ENCODE results near the gene MPL. TPM values are rescaled to one million over a fixed set of nuclear protein-coding genes. Genes with fewer than 3 reads are reported as not detected.
A peak's percentile ranks its signal among the peaks of the same experiment; 100 is the strongest.

The MPL gene
- total and polyA plus RNA-seq, 2 of the 13 experiments (the other 11 are each of a cell fraction or from before 2014, with no cell fraction given), result not detected

- ChIA-PET POLR2A (no interaction called here), CTCF (ENCODE audit: low intra/inter-chr PET ratio, low total read pairs) (no interaction called here)
- intact Hi-C loops (cut with micrococcal nuclease; ENCODE audit: unreplicated experiment), result no loop called here
- H3K9ac ChIP-seq (ENCODE audit: insufficient read depth, low read depth, low read length), result no peak overlapping the region
- ATAC-seq (no peak), FAIRE-seq (no peak), DNase-seq (ENCODE audit: low spot score) (no peak)
- no TSS peak for BruUV-seq (replicated peaks)
- no peak overlapping the region for H3K4me2 ChIP-seq (ENCODE audit: low read depth, low read length)
- TF ChIP-seq PLRG1 (conservative IDR thresholded peaks at IDR 0.05), result no peak
- TF ChIP-seq MAFK (conservative IDR thresholded peaks at IDR 0.05 in 1 of 2, IDR thresholded peaks at IDR 0.05 in 1 of 2; ENCODE audit: low read length in 2 of 2), result 0 out of 4 replicates have a peak, but pooled peaks have one; percentile 28 to 30
- TF ChIP-seq THRA (CRISPR knock-in tag; IDR thresholded peaks at IDR 0.05; ENCODE audit: borderline replicate concordance), result no peak
- no peaks in the 10 kb centered on the region for H3K79me2 ChIP-seq (ENCODE audit: insufficient read depth, low read length)
- H3K36me3 ChIP-seq (replicated peaks in 1 of 2; ENCODE audit: control insufficient read depth in 1 of 2, insufficient read depth in 2 of 2, low read length in 2 of 2), result no peaks in the 10 kb centered on the region
- in situ Hi-C loops (cut with HindIII; ENCODE audit: extremely low pct_ligation_motif_present, low pct_unique_long_range_greater_than_20kb), result no loop called here
- H3K4me1 ChIP-seq (ENCODE audit: insufficient read depth, low read length), result peaks cover 26% of the 10 kb centered on the region
- peaks cover 1 to 33% of the 10 kb centered on the region in 2 experiments; a peak in 4 of 5 replicates for H3K27me3 ChIP-seq (ENCODE audit: control insufficient read depth in 1 of 2, insufficient read depth in 2 of 2, low read length in 2 of 2)
- no peaks in the 10 kb centered on the region for H4K20me1 ChIP-seq (ENCODE audit: insufficient read depth, low read length)
- H2AFZ ChIP-seq (ENCODE audit: low read length), result no peak overlapping the region
- H3K4me3 ChIP-seq (replicated peaks in 1 of 3; ENCODE audit: insufficient read depth in 1 of 3, low read depth in 2 of 3, low read length in 3 of 3), result no peak overlapping the region
- 37% methylated on average over 7 of the region's 7 CpGs for whole genome bisulfite sequencing (ENCODE audit: low lambda C conversion rate)
- no peaks in the 10 kb centered on the region for H3K9me3 ChIP-seq (ENCODE audit: low read length)
- H3K27ac ChIP-seq (ENCODE audit: extremely low read length, insufficient read depth, low read length), result no peak overlapping the region
Observed at GRCh38 chr1:43292216-43292615, 45.4 kb upstream of the MPL start.

- peaks cover 26% of the 10 kb centered on the region for H3K4me1 ChIP-seq (ENCODE audit: insufficient read depth, low read length)
- no peak overlapping the region for H3K4me2 ChIP-seq (ENCODE audit: low read depth, low read length)
- H3K27me3 ChIP-seq (ENCODE audit: control insufficient read depth in 1 of 2, insufficient read depth in 2 of 2, low read length in 2 of 2), result peaks cover 1 to 28% of the 10 kb centered on the region in 2 experiments; a peak in 4 of 5 replicates
- no peak for FAIRE-seq
- ATAC-seq, result no peak
- no peaks in the 10 kb centered on the region for H3K36me3 ChIP-seq (replicated peaks in 1 of 2; ENCODE audit: control insufficient read depth in 1 of 2, insufficient read depth in 2 of 2, low read length in 2 of 2)
- TF ChIP-seq ATF7 (IDR thresholded peaks at IDR 0.05) (no peak), ATF7 (CRISPR knock-in tag; IDR thresholded peaks at IDR 0.05) (no peak)
- no TSS peak for BruUV-seq (replicated peaks)
- no peaks in the 10 kb centered on the region for H3K9me3 ChIP-seq (ENCODE audit: low read length)
- H4K20me1 ChIP-seq (ENCODE audit: insufficient read depth, low read length), result no peaks in the 10 kb centered on the region
- CTCF ChIA-PET (ENCODE audit: low intra/inter-chr PET ratio, low total read pairs), result no interaction called here
- H3K27ac ChIP-seq (ENCODE audit: extremely low read length, insufficient read depth, low read length), result no peak overlapping the region
- POLR2A ChIA-PET, result no interaction called here
- no peak overlapping the region for H2AFZ ChIP-seq (ENCODE audit: low read length)
- no peak overlapping the region for H3K9ac ChIP-seq (ENCODE audit: insufficient read depth, low read depth, low read length)
- no peak overlapping the region for H3K4me3 ChIP-seq (replicated peaks in 1 of 3; ENCODE audit: insufficient read depth in 1 of 3, low read depth in 2 of 3, low read length in 3 of 3)
- DNase-seq (ENCODE audit: low spot score), result no peak
- intact Hi-C loops (cut with micrococcal nuclease; ENCODE audit: unreplicated experiment), result no loop called here
- WGBS (ENCODE audit: low lambda C conversion rate), result 45% methylated on average over 5 of the region's 5 CpGs
- in situ Hi-C loops (cut with HindIII; ENCODE audit: extremely low pct_ligation_motif_present, low pct_unique_long_range_greater_than_20kb), result no loop called here
- no peaks in the 10 kb centered on the region for H3K79me2 ChIP-seq (ENCODE audit: insufficient read depth, low read length)
Observed at GRCh38 chr1:43292679-43293078, 44.9 kb upstream of the MPL start.

Measured in HepG2 (cell line).